Measurements from ENCODE around the gene INTS4.
"Not testable (repeated sequence)": the region's sequence is repeated elsewhere in the genome, so short reads cannot be mapped to it uniquely, and the experiment has no call there.

The INTS4 gene

DNA sequence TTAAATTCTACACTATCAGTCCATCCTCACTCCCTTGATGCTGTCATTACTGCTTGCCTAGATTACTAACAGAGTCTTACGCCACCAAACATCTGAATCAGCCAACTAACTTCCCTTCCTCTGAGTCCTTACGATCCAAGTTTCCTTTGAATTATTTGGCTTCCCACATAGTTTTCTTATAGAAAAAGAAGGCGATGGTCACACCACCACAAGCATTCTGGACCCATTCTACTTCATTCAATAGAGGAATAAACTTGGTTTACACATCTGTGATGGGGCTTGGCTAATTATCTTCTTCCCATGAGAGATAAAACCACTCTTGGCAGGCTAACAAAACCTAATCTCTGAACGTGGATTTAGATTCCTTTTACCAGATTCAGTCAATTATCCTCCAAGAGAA is 35.0 kb downstream of the INTS4 start:
- DNase-seq (ENCODE audit: low read depth in 2 of 2) = no peak

DNA sequence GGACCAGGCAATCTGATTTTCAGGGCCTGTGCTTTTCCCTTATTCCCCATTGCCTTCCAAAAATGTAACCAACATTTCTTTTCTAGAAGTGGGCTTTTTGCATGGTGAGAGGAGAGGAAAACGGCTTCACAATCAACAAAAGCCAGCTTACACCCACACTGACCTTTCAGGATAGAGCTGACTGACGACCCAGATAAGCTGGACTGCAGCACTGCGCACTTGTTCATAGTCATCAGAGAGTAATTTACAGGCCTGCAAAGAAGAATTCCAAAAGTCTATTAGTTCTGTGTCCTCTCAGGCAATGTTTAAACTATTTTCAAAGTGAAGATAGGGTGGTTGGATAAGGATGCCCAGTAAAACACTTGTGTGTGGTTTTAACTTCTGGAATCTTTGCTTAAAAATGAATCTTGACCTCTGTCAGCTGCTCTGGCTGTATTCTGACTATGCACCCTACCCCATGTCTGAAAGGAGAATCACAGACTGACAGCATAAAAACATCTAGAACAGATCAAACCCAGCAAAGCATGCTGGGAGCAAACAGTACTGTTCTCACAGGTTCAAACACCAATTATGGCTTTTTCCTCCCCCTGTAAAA is 35.8 kb downstream of the INTS4 start:
- not testable (repeated sequence) for DNase-seq (ENCODE audit: low read depth in 2 of 2)

DNA sequence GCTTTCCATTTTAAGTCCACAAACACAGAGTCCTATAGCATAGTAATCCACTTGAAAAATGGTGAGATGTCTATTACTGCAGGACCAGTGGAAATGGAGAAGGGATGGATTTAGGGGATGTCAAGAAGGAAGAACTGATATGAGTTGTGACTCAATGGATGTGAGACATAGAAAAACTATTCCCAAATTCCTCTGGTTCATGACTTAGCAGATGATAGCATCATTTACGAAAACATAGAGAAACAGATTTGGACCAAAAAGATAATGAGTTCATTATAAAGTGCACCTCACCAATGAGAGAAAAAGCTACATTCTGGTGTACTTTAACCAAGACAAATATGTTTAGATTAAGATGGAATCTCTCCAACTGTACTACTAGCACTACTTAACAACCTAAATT is 51.2 kb downstream of the INTS4 start:
- DNase-seq (ENCODE audit: low read depth in 2 of 2) = not testable (repeated sequence)

DNA sequence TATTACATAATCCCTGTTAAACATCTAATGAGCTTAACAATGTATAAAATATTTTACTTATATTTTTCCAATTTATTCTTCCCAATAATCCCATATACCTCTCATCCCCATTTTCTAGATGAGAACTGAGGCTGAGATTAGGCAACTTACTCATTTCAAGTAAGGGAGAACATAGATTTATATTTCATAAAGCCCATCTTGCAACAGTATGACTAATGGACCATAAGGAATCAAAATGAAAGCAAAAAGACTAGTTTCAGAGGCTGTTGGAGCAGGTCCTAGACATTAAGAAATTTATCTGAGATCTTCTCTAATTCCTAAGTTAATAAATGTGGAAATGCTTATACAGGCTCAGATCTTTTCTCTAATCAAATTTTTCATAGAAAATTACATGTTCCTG is 52.0 kb downstream of the INTS4 start:
- not testable (repeated sequence) for DNase-seq (ENCODE audit: low read depth in 2 of 2)

- DNase-seq (ENCODE audit: low read depth in 2 of 2) = not testable (repeated sequence)
Observed at GRCh38 chr11:77933596-77933995, 60.9 kb downstream of the INTS4 start.

DNA sequence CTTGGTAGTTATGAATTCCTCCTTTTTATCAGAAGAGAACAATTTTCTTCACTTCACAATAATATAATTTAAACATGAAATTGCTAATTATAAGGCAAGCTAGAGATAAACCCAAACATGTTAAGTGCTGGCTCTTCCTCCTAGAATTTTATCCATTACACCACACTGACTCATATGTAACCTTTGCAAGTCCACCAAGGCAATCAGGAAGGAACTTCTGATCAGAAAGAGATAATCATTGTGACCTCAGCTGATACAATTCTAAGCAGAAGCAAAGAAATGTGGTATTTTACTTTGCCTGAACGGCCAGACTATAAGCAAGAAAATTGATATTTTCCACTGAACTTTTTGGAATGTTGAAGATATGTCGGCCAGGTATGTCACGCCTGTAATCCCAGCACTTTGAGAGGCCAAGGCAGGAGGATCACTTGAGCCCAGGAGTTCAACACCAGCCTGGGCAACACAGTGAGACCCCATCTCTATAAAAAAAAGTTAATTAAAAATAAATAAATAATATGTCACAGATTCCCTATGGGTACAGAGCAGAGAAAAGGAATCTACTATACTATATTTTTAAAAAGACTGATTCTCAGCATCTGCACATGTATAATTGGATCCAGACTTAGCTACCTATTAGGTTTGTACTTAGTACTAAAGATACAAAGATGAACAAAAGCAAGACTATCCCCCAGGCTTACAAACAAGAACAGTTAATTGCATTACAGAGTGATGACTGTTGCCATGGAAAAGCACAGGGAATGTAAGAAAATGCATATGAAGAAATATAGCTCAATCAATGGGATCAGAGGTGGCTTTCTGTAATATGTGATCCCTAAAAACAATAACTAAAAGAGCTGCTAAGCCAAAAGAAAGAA is 63.9 kb downstream of the INTS4 start:
- not testable (repeated sequence) for DNase-seq (ENCODE audit: low read depth in 2 of 2)

GRCh38 chr11:77917713-77918112 is 76.8 kb downstream of the INTS4 start:
- DNase-seq (ENCODE audit: low read depth in 2 of 2) = not testable (repeated sequence)

GRCh38 chr11:77914307-77914791 is 80.1 kb downstream of the INTS4 start:
- not testable (repeated sequence) for DNase-seq (ENCODE audit: low read depth in 2 of 2)

DNA sequence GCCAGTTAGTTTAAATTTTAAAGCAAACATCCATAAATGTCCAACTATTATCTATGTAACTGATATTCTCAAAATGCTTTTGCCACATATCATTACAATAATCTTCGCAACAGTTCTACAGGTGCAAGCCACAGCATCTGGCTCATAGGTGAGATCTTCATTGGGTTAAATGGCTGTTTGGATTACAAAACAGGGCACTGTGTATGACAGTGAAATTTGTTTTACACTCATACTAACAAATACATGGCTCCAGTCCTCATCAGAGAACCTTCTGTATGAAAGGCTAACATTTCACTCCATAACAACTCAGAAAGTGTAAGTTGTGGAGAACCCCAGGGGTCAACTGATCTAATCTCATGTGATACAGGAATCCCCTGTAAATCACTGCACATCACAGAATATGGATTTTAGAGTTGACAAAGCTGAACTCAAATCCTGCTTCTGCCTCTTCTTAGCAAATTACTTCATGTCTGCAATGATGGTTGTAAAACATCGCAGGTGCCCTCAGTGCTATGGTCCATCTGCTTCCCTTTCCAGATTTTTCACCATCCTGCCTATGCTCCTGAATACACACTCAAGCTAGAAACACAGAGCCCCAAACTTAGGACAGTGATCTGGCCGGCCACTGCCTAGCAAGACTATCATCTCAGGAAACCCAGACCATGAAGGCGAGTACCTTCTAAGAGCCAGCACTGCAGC is 80.7 kb downstream of the INTS4 start:
- not testable (repeated sequence) for DNase-seq (ENCODE audit: low read depth in 2 of 2)

GRCh38 chr11:77910828-77911227 is 83.6 kb downstream of the INTS4 start:
- DNase-seq (ENCODE audit: low read depth in 2 of 2) = not testable (repeated sequence)

- no peak for DNase-seq (ENCODE audit: low read depth in 2 of 2)
Observed at GRCh38 chr11:77909277-77909676, 85.2 kb downstream of the INTS4 start.

DNA sequence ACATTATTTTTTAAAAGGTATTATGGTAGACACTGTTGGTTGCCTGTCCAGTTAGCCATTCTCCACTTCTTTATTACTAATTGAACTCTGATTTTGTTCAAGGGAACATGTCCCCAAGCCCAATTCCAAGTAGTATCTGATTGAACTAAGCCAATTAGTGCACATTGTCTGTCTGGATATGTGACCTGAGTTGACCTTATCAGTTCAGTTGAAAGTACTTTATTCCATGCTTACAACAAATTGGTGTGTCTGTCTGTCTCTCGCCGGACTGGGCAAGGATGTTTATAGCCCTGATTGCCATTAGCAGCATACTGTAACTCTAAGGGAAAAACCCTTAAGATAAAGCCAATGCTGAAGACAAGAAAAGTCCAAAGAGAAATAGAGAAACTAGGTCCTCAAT is 85.6 kb downstream of the INTS4 start:
- DNase-seq (ENCODE audit: low read depth in 2 of 2) = no peak

- DNase-seq (ENCODE audit: low read depth in 2 of 2) = not testable (repeated sequence)
Observed at GRCh38 chr11:77894949-77895348, 99.5 kb downstream of the INTS4 start.

DNA sequence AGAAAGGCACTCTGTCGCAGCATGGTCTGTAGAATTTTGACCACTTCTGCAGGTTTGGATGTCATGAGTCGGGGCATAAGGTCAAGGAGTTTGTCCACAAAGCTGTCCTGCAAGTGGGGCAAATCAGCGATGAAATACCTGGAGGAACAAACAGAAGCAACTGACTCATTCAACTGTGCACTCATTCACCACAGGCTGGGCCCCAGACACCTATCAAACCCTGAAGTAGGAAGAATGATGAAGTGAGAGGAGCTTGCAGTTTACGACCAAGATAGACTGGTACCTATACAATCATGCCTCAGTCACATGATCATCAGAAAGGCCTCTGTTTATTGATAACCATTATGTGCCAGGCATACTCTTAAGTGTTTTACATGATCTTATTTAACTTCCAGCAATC is 102.8 kb downstream of the INTS4 start:
- not testable (repeated sequence) for DNase-seq (ENCODE audit: low read depth in 2 of 2)

- not testable (repeated sequence) for DNase-seq (ENCODE audit: low read depth in 2 of 2)
Observed at GRCh38 chr11:77891256-77891655, 103.2 kb downstream of the INTS4 start.

GRCh38 chr11:77890619-77891056 is 103.8 kb downstream of the INTS4 start:
- DNase-seq (ENCODE audit: low read depth in 2 of 2) = not testable (repeated sequence)

- not testable (repeated sequence) for DNase-seq (ENCODE audit: low read depth in 2 of 2)
Observed at GRCh38 chr11:77890100-77890614, 104.3 kb downstream of the INTS4 start.

- not testable (repeated sequence) for DNase-seq (ENCODE audit: low read depth in 2 of 2)
Observed at GRCh38 chr11:77889045-77889444, 105.4 kb downstream of the INTS4 start.

DNA sequence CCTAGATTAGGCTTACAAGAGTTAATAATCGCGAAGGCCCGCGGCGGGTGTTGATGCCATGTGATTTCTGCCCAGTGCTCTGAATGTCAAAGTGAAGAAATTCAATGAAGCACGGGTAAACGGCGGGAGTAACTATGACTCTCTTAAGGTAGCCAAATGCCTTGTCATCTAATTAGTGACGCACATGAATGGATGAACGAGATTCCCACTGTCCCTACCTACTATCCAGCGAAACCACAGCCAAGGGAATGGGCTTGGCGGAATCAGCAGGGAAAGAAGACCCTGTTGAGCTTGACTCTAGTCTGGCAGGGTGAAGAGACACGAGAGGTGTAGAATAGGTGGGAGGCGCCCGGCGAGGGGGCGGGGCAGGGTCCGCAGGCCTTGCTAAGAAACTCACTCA is 108.1 kb downstream of the INTS4 start:
- no peak for DNase-seq (ENCODE audit: low read depth in 2 of 2)

- DNase-seq (ENCODE audit: low read depth in 2 of 2) = no peak
Observed at GRCh38 chr11:77884829-77885190, 109.7 kb downstream of the INTS4 start.

DNA sequence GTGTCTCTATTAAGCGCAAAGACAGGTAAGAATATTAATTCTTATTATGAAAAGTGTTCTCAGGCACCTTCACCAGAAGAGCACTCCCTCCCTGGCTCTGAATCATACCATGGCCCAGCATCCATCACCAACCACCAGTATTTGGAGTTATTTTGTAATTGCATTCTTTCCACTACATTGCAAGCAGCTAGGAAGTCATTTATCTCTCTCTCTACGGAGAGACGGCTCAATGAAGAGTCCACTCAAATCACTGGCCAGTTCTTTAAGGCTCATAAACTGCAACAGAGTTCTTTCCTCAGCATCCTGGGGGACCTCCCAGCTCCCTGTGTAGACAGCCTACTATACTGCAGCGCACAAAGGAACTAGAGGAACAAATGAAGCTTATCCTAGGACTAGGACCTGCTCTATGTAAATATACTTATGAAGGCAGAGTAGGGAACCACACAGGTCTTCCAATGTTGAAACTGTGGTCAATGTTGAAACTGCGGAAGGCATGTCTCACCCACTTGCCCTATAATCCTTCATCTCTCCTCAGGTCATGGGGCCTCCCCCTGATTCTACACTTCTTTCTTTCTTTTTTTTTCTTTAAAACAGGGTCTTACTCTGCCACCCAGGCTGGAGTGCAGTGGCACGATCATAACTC is 110.2 kb downstream of the INTS4 start:
- DNase-seq (ENCODE audit: low read depth in 2 of 2) = no peak

- no peak for DNase-seq (ENCODE audit: low read depth in 2 of 2)
Observed at GRCh38 chr11:77883775-77884174, 110.7 kb downstream of the INTS4 start.

Measured in stimulated activated CD4-positive, alpha-beta T cell treated with anti-CD3 and anti-CD28 coated beads, Interleukin-12 subunit alpha, Interleukin-12 subunit beta, amount 100 ng/mL, for 24 hours (primary cell).